H9 (cell line): ENCODE results near the gene TEAD1. TPM values are rescaled to one million over a fixed set of nuclear protein-coding genes. Genes with fewer than 3 reads are reported as not detected.

ENCODE experiments used
- DNase-seq: peaks from one replicate; pipeline ENCODE4 v3.0.0-alpha.2; 2017
- H2AFZ ChIP-seq: one replicate; pipeline ENCODE4 v1.6.1; 2013; ENCODE audit warnings: mild to moderate bottlenecking, low read length, control low read depth, moderate library complexity
- H2AK5ac ChIP-seq: 2 replicates; pipeline ENCODE4 v1.6.1; 2013; ENCODE audit warnings: low read length, control low read depth, mixed read lengths; ENCODE audit not compliant: insufficient read length
- H2BK120ac ChIP-seq: one replicate; pipeline ENCODE4 v1.6.1; 2013; ENCODE audit warnings: low read depth, mild to moderate bottlenecking, low read length, control low read depth, inconsistent platforms; ENCODE audit not compliant: poor library complexity, severe bottlenecking
- H2BK12ac ChIP-seq: 2 replicates; pipeline ENCODE4 v1.6.1; 2013; ENCODE audit warnings: low read length, control low read depth, mixed read lengths, low read depth; ENCODE audit not compliant: insufficient read length
- H2BK15ac ChIP-seq: 2 replicates; pipeline ENCODE4 v1.6.1; 2013; ENCODE audit warnings: low read depth, low read length, control low read depth
- H2BK20ac ChIP-seq: one replicate; pipeline ENCODE4 v1.6.1; 2013; ENCODE audit warnings: low read depth, mild to moderate bottlenecking, low read length, control low read depth, inconsistent platforms; ENCODE audit not compliant: poor library complexity, severe bottlenecking
- H2BK5ac ChIP-seq: 2 replicates; pipeline ENCODE4 v1.6.1; 2013; ENCODE audit warnings: low read length, control low read depth, mixed read lengths; ENCODE audit not compliant: insufficient read length
- H3K14ac ChIP-seq: 2 replicates; pipeline ENCODE4 v1.6.1; 2013; ENCODE audit warnings: low read length, control low read depth; ENCODE audit not compliant: insufficient read depth
- H3K18ac ChIP-seq: 2 replicates; pipeline ENCODE4 v1.6.1; 2013; ENCODE audit warnings: low read depth, mild to moderate bottlenecking, mixed read lengths, low read length, control low read depth; ENCODE audit not compliant: insufficient read length
- H3K23ac ChIP-seq: 2 replicates; pipeline ENCODE4 v1.6.1; 2013; ENCODE audit warnings: low read length, control low read depth, mixed read lengths, low read depth; ENCODE audit not compliant: insufficient read length
- H3K23me2 ChIP-seq: 2 replicates; pipeline ENCODE4 v1.6.1; 2013; ENCODE audit warnings: low read depth, mild to moderate bottlenecking, mixed read lengths, low read length, control low read depth; ENCODE audit not compliant: insufficient read length, poor library complexity, severe bottlenecking
- H3K27ac ChIP-seq: 2 replicates; pipeline ENCODE4 v1.5.1; 2013; ENCODE audit warnings: low read length, control low read depth, mixed read lengths, low read depth; ENCODE audit not compliant: insufficient read length
- H3K27me3 ChIP-seq: 2 replicates; pipeline ENCODE4 v1.6.1; 2013; ENCODE audit warnings: low read length, control low read depth, inconsistent platforms; ENCODE audit not compliant: insufficient read depth
- H3K4ac ChIP-seq: 2 replicates; pipeline ENCODE4 v1.6.1; 2013; ENCODE audit warnings: low read depth, mild to moderate bottlenecking, control low read depth, inconsistent platforms, low read length, moderate library complexity
- H3K4me1 ChIP-seq: 2 replicates; pipeline ENCODE4 v1.6.1; 2013; ENCODE audit warnings: low read length, control low read depth, inconsistent platforms; ENCODE audit not compliant: insufficient read depth
- H3K4me2 ChIP-seq: 2 replicates; pipeline ENCODE4 v1.6.1; 2013; ENCODE audit warnings: low read length, control low read depth, mixed read lengths; ENCODE audit not compliant: insufficient read length, insufficient read depth
- H3K56ac ChIP-seq: 2 replicates; pipeline ENCODE4 v1.6.1; 2013; ENCODE audit warnings: low read depth, mild to moderate bottlenecking, mixed read lengths, low read length, control low read depth; ENCODE audit not compliant: insufficient read length
- H3K79me1 ChIP-seq: 2 replicates; pipeline ENCODE4 v1.6.1; 2013; ENCODE audit warnings: low read depth, mild to moderate bottlenecking, moderate library complexity, low read length, control low read depth, inconsistent platforms; ENCODE audit not compliant: insufficient read depth, poor library complexity, severe bottlenecking
- H3K79me2 ChIP-seq: 2 replicates; pipeline ENCODE4 v1.6.1; 2013; ENCODE audit warnings: low read length, control low read depth, inconsistent platforms; ENCODE audit not compliant: insufficient read depth
- H3K9ac ChIP-seq: 2 replicates; pipeline ENCODE4 v1.6.1; 2013; ENCODE audit warnings: low read length, control low read depth, mixed read lengths; ENCODE audit not compliant: insufficient read length; ENCODE audit errors: extremely low read depth
- H3K9me3 ChIP-seq: one replicate; pipeline ENCODE4 v1.6.1; 2013; ENCODE audit warnings: low read depth, low read length, inconsistent platforms; ENCODE audit not compliant: control insufficient read depth
- H3T11ph ChIP-seq: one replicate; pipeline ENCODE4 v1.6.1; 2013; ENCODE audit warnings: mild to moderate bottlenecking, low read length, control low read depth, inconsistent platforms
- H4K20me1 ChIP-seq: one replicate; pipeline ENCODE4 v1.6.1; 2013; ENCODE audit not compliant: control insufficient read depth, insufficient read length, insufficient read depth
- H4K5ac ChIP-seq: 2 replicates; pipeline ENCODE4 v1.6.1; 2013; ENCODE audit warnings: low read depth, mild to moderate bottlenecking, mixed read lengths, low read length, control low read depth; ENCODE audit not compliant: insufficient read length
- H4K8ac ChIP-seq: replicated peaks from 2 replicates; pipeline ENCODE4 v1.6.1; 2013; ENCODE audit warnings: low read length, control low read depth, mixed read lengths, low read depth; ENCODE audit not compliant: insufficient read length
- H4K91ac ChIP-seq: 2 replicates; pipeline ENCODE4 v1.6.1; 2013; ENCODE audit warnings: low read depth, mild to moderate bottlenecking, moderate library complexity, mixed read lengths, low read length, control low read depth; ENCODE audit not compliant: insufficient read length
- H3K27ac Mint-ChIP-seq, 3 experiments: 2 replicates in 2 of 3; 3 replicates in 1 of 3; pipeline ENCODE4 v1.8.0; 2020 to 2021; ENCODE audit warnings: mixed read lengths in 3 of 3, mild to moderate bottlenecking in 1 of 3, moderate library complexity in 1 of 3
- H3K27me3 Mint-ChIP-seq: 2 replicates; pipeline ENCODE4 v1.8.0; 2021; ENCODE audit warnings: low read depth, mild to moderate bottlenecking, moderate library complexity, mixed read lengths
- H3K36me3 Mint-ChIP-seq, 3 experiments: 2 replicates in 2 of 3; 3 replicates in 1 of 3; pipeline ENCODE4 v1.8.0; 2020 to 2021; ENCODE audit warnings: low read depth in 3 of 3, mixed read lengths in 3 of 3; ENCODE audit not compliant: insufficient read depth in 1 of 3
- H3K4me1 Mint-ChIP-seq, 2 experiments: 2 replicates each; pipeline ENCODE4 v1.8.0; 2020; ENCODE audit warnings: mixed read lengths in 2 of 2
- H3K4me3 Mint-ChIP-seq, 2 experiments: 2 replicates in 1 of 2; 3 replicates in 1 of 2; pipeline ENCODE4 v1.8.0; 2020 to 2021; ENCODE audit warnings: mild to moderate bottlenecking in 2 of 2, mixed read lengths in 2 of 2, moderate library complexity in 1 of 2
- H3K9me3 Mint-ChIP-seq, 2 experiments: 2 replicates in 1 of 2; 3 replicates in 1 of 2; pipeline ENCODE4 v1.8.0; 2020; ENCODE audit warnings: mild to moderate bottlenecking in 2 of 2, mixed read lengths in 2 of 2, moderate library complexity in 1 of 2
- WGBS: extraction: QIAGEN DNeasy Blood & Tissue Kit; methylation state at CpG from one replicate; pipeline ENCODE4 v1.1.7; 2013; ENCODE audit warnings: missing lambda C conversion rate, low lambda C conversion rate, mixed read lengths; ENCODE audit not compliant: insufficient read length; ENCODE audit errors: extremely low coverage; 5-methylcytosine and 5-hydroxymethylcytosine counted together
- total RNA-seq: library from RNA; stranded (reverse); gene quantifications from 2 replicates; pipeline ENCODE4 v1.2.1, GENCODE V29; 2021
- TF ChIP-seq, protein P1 (sequence below): fragments of 200-600 bp; sonication (generic); conservative IDR thresholded peaks from 3 replicates; pipeline ENCODE4 v1.8.0; 2021; ENCODE audit warnings: antibody characterized with exemption, mild to moderate bottlenecking

The TEAD1 gene
- total RNA-seq, 1 experiment from 2014 or later: 75.1 TPM

DNA sequence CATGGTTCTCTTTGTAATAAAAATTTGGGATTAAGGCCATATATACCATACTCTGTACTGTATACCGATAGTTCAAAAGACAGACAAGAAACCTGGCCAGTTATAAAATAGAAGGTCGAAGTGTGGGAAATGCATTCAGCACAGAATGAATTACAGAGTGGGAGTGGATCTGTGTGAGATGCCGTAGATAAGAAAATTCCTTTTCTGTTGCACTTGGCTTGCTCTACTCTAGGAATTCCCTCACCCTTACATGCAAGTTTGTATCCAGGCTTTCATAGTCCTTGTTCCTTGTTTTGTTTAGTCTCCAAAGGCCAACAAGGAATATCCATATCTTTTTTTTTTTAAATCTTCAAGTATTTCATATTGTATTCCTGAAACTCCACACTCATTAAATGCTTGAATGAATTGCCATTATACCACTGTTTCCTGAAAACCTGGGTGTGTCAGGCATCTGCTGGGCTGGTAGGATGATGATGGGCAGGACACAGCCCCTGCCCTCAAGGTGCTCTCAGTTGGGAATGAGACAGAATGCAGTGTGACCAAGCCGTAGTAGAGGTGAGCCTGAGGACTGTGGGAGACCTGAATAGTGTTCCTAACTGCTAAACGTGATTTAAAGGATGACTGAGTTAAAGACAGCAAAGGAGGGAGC is 53.5 kb downstream of the TEAD1 start:
- Histone ChIP-seq H3K79me1 (no peaks in the 10 kb centered on the region), H3K9me3 (no peaks in the 10 kb centered on the region), H4K8ac (no peak overlapping the region), H3K4me1 (peaks cover 18% of the 10 kb centered on the region; the same call in 1 of the 2 replicates), H3K23me2 (no peaks in the 10 kb centered on the region), H2BK5ac (no peak overlapping the region), H2BK20ac (no peak overlapping the region), H3K23ac (no peak overlapping the region), H2BK120ac (no peak overlapping the region), H3K79me2 (peaks cover 19% of the 10 kb centered on the region), H3K18ac (no peak overlapping the region), H4K5ac (no peak overlapping the region), H3K56ac (no peak overlapping the region), H3K4ac (no peak overlapping the region), H3K4me2 (no peak overlapping the region), H3K27me3 (no peaks in the 10 kb centered on the region), H4K20me1 (no peaks in the 10 kb centered on the region), H2AK5ac (no peak overlapping the region), H3T11ph (no peak overlapping the region), H2AFZ (no peak overlapping the region), H3K14ac (no peak overlapping the region), H4K91ac (no peak overlapping the region), H3K9ac (no peak overlapping the region), H3K27ac (no peak overlapping the region), H2BK12ac (no peak overlapping the region), H2BK15ac (no peak overlapping the region)
- Mint-ChIP-seq H3K27me3 (no peaks in the 10 kb centered on the region), H3K4me3 (no peak overlapping the region), H3K9me3 (no peaks in the 10 kb centered on the region), H3K36me3 (peaks cover 0 to 8% (median 8%) of the 10 kb centered on the region in 3 experiments; a peak in 3 of 7 replicates), H3K27ac (peak overlapping the region in 1 of 3 experiments; percentile 27; a peak in 2 of 7 replicates), H3K4me1 (peaks cover 58 to 61% of the 10 kb centered on the region in 2 experiments)
- DNase-seq: no peak
- no CpG with 5 or more reads among the region's 5 CpGs for WGBS
- TF ChIP-seq, protein P1, sequence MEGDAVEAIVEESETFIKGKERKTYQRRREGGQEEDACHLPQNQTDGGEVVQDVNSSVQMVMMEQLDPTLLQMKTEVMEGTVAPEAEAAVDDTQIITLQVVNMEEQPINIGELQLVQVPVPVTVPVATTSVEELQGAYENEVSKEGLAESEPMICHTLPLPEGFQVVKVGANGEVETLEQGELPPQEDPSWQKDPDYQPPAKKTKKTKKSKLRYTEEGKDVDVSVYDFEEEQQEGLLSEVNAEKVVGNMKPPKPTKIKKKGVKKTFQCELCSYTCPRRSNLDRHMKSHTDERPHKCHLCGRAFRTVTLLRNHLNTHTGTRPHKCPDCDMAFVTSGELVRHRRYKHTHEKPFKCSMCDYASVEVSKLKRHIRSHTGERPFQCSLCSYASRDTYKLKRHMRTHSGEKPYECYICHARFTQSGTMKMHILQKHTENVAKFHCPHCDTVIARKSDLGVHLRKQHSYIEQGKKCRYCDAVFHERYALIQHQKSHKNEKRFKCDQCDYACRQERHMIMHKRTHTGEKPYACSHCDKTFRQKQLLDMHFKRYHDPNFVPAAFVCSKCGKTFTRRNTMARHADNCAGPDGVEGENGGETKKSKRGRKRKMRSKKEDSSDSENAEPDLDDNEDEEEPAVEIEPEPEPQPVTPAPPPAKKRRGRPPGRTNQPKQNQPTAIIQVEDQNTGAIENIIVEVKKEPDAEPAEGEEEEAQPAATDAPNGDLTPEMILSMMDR: no peak
